Tongue (tissue), 2 donors: ENCODE data around the gene RHOT2. TPM values are rescaled to one million over a fixed set of nuclear protein-coding genes. Genes with fewer than 3 reads are reported as not detected.
"Not testable (repeated sequence)": the region's sequence is repeated elsewhere in the genome, so short reads cannot be mapped to it uniquely, and the experiment has no call there.

Source experiments
- DNase-seq: peaks from one replicate; pipeline ENCODE4 v3.0.0-alpha.2; 2015
- total RNA-seq: library from RNA; depleted of rRNA; stranded (reverse); fragments of >200 nt; gene quantifications from one replicate; pipeline ENCODE4 v1.2.3, GENCODE V29; 2014

Gene RHOT2
- total RNA-seq, 1 donor from 2014 or later: 34.8 TPM

DNA sequence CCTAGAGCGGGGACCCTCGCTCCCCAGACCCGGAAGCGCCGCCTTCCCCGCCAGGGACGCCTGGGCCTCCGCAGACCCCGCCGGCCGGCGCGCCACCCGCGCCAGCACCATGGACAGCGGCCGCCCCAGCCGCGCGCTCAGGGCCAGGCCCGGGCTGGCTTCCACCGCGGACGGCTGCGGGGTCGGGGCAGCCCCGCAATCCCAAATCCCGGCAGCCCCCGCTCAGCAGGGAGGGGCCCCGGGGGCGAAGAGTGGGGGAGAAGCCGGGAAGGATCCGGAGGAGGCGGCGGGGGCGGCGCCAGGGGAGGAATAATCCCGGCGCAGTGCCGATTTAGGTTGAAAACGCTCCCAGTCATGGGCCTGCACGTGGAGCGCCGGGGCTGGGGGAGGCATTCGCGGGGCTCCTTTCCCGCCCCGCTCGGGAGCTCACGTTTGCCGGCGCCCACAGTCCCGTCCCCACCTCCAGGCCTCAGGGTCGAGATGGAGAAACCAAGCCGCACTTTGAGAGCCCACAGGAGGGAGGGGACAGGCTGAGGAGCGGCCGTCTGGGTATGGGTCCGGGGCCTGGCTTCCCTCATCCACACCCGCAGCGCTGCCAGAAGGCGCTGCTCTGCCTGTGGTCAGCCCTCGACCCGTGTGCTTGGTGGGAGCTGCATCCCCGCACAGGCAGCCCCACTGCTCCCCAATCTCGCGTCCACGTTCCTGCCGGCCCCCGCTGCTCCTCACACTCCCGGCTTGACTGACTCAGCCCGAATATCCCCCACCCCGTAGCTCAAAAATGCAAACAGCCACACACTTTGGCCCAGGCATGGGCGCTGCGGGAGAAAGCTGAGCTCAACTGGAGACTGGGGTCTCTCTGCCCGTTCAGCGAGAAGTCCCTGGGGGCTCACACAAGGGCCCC lies 33.0 kb downstream of the RHOT2 start:
- peak; percentile 65 for DNase-seq

DNA sequence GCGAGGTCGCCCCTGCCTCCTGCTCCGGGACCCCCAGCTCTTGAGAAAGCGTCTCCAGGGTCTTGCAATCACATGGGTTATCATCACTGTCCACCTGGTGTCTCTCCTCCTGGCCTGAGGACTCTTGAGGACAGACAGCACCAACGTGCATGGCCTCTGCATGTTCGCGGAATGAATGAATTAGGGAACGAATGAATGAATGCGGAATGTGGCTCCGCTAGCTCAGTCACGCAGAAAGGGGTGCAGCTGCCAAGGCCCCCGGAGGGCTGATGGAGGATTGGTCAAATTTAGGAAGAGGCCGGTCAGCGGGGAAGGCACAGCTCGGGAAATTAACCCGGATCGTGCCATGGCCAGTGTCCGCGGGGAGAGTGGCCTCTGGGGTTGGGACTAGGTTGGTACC lies 34.4 kb downstream of the RHOT2 start:
- no peak for DNase-seq

DNA sequence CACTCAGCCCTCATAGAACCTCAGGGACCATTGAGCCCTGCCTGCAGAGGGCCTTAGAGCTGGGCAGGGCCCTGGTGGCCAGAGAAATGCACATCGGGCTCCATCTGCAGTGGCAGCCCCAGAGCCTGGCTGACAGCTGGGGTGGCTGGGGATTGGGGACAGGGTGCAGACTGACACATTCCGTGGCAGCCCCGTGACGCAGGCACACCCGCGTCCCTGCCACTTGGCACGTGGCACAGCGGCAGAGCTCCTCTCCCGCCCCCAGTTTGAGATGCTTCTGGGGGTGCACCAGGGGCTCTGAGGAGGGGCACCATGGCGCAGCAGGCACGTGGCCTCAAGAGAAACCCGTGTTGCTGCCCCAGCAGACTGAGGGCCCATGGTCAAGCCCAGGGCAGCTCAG lies 35.5 kb downstream of the RHOT2 start:
- DNase-seq: no peak

DNA sequence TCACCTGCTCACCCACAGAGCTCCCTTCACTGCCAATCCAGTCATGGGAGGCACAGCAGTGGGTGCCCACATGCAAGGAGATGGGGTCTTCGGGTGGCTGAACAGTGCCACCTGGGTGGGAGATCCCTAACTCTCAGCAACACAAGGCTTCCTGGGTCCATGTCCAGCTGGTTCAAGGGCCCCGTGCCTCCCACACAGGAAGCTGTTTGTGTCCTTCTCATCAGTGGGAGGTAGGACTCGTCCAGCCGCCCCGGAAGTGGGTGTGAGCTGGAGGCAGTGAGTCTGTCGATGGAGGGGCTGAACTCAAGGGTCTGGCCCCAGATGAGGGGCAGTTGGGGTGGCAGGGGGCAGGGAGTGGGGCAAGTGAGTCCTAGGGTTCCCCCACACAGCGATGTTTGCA lies 36.1 kb downstream of the RHOT2 start:
- DNase-seq: no peak

DNA sequence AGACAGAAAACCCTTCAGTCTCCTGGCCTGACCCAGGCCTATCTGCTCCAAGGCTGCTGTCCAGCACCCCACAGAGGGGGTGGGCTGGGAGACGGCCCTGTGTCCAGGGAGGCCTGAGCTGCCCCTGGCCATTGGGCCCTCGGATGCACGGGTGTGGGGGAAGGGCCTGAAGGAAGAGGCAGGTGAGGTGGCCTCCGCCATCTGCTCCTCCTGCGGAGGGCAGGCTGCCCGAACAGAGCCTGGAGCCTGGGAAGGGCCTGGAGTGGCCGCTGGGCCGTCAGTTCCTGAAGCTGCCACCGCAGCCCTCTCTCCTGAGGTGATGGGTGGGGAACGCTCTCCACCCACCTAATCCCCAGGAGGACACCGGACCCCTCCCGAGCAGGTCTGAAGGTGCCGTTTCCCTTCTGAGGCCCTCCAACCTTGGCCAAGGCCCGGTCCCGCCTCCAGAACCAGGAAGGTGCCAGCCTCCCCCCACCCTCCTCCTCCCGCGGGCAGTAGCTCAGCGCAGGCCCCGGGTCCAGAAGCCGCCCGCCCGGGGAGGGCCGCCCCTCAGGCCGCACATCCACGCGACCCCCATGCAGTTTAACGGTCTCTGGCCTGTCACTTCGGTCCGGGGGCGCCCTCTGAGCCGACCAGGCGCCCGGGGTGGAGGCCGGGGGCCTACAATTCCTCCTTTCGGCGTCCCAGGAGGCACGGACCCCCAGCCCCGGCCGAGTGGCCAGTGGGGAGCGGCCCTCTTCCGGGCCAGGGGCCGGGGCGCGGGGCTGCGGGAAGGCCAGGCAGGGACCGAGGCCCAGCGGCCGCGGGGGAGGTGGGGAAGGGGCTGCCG lies 36.8 kb downstream of the RHOT2 start:
- DNase-seq: no peak

DNA sequence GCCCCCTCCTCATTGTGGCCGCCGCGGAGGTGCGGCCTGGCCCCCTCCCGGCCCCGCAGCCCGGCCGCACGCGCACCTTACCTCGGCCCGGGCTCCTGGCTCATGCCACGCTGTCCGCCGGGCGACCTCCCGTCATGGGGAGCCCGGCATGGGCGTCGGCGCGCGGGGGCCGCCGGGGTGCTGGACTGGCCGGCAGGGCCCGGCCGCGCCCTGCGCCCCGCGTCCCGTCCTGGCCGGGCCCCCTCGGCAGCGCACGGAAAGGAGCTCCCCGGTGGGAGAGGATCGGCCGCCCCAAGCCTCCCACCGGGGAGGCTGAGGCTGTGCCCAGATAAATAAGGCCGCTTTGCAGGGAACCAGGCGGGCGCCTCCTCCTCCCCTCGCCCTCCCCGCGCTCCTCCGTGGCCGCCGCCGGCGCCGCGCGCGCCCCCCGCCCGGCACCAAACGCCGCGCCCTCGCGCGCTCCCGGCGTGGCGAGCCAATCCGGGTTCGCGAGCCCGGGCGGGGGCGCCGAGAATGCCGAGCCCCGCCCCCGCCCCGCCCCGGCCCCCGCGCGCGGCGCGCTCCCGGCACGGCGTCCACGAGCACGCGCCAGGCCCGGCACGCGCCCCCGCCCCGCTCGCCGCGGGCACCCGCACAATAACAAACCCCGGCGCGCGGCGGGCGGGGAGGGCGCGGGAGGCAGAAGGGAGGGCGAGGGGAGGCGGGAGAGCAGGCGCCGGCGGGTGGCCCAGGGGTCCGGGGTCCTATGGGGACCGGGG lies 37.7 kb downstream of the RHOT2 start, which contains the start of gene FBXL16:
Gene FBXL16, minus strand, starts transcription at position 371 of the 758 bp plus-strand sequence. CDS start 8,396 bp downstream, outside the sequence.
- no peak for DNase-seq

DNA sequence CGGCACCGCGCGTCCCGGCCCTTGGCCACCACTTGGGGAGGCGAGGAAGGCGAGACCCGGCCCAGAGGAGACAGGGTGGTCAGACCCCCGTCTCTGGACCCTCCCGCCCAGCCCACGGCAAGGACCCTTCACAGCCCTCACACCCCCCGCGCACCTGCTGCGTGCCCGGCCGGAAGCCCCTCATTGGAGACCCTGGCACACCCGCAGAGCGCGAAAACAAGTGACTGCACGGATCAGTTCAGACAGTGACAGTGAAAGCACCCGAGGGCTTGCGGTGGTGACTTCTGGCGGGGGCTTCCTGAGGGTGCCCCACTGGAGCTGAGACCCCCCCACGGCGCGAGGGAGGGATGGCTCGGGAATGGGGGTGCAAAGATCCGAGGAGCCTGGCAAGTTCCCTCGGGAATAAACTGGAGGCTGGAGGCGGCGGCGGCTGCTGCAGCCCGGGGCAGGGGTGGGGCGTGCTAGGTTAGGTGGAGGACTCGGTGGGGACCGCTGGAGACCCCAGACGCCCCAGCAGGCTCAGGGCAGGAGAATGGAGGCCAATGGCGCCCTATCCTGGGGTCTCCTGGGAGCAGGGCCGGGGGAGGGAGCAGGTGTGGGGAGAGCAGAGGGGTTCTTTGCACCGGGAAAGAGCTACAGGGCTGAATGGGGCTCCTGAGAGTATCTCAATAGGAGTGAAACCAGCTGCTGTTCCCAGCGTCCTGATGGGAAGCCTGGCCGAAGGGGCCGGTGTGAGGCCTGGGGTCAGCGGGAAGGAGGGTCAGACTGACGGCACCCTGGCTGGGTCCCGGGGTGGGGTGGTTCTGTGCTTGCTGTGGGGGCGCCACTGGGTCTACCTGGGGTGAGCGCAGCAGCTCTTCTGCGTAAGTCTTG lies 38.5 kb downstream of the RHOT2 start:
- no peak for DNase-seq

DNA sequence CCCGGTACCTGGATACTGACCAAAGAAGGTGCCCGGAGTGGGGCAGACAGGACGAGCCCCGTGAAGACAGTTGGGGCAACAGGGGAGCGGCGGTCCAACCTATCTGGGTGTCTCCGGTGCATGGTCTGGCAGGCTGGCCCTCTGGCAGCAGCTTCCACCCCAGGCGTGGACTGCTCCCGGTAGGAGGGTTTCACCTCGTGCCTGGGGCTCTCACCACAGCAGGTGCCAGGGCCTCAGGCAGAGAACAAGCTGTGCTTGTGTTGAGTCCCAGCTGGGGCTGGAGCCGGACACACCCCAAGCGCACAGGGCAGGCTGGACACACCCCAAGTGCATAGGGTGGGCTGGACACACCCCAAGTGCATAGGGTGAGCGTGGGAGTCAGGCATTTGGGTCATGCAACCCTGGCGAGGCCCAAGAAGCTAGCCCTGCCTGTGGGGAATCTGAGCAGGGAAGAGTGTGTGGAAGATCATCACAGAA lies 39.2 kb downstream of the RHOT2 start:
- no peak for DNase-seq

DNA sequence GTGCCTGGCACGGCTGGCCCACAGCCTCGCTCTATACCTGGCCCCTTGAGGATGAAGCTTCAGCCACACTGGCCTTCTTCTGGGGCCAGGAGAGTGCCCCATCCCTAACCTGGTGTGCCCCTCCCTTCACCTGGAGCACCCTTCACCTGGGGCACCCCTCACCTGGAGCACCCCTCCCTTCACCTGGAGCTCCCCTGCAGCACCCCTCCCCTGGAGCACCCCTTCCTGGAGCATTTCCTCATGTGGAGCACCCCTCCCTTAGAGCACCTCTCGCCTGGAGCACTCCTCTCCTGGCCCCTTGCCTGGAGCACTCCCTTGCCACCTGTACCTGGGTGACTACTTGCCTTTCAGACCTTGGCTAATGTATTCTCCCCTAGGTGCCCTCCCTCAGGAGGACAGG lies 40.1 kb downstream of the RHOT2 start:
- no peak for DNase-seq

DNA sequence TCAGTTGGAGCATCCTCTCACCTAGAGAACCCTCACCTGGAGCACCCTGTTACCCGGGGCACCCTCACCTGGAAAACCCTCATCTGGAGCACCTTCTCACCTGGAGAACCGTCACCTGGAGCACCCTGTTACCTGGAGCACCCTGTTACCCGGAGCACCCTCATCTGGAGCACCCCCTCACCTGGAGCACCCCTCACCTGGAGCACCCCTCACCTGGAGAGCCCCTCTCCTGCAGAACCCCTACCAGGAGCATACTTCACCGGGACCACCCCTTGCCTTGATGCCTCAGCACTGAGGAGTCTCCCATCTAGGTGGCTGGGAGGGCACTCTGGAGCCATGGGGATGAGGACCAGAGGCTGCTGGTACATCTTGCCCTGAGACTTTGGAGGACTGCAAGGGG lies 41.0 kb downstream of the RHOT2 start:
- no peak for DNase-seq

DNA sequence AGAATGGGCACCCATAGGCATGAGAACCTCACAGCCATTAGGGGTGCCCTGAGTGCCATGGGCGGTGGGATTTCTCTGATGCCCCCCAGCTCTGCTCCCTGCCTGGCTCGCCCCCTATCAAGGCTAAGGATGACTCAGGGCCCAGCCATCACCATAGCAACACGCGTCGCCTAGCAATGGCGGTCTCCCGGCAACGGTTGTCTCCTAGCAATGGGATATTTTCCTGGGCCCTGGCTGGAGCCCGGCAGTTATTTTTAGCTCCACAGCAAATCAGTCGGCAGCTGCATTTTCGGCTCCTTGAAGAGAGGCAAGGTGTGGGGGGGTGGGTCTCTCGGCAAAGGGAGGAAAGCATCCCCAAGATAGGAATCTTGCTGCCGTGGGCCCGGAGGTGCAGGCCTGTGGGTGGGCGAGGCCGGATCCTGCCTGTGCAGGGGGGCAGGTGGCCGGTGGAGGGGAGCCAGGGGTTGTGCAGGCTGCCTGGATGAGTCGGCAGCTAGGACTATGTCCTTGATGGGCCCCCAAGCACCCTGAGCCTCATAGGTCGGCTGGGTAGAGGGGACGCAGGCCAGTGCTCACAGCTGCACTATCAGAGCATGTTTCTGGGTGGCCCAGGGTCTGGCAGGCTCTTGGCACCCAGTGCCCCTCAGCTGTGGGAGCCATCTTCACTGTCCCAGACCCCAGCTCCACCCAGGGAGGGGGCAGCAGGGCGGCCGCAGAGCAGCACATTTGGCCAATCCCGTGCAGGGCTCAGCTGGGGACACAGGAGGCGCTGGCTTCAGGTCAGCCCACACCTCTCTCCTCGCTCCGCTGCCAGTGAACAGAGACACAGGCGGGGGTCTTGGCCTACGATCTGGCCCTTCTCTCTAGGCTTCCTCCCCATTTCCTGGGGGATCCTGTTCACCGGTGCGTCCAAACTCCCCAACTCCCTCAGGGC lies 41.9 kb downstream of the RHOT2 start:
- DNase-seq: peak; percentile 86

DNA sequence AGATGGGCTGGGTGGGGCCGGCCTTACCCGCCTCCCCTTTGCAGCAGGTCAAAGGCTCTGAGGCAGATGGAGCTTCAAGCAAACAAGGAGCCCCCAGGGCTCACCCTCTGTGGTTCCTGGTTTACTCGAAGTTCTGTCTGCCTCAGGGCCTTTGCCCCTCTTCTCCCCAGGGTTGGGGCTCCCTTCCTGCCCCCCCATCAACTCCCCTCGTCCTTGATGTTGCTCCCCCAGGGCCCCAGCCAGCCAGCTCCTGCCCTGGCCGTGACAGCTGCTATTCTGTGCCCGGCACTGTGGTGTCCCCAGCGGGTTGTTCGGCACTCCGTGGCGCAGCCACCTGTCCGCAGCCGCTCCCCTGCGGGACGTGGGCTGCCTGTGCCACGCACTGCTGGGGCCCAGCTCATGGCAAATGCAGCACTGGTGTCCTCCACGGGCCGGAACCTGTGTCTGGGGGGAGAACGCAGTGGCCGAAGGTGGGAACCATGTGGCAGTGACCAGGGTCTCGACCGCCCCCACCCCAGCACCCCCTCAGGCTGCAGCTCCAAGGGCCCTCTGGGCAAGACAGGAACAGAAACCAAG lies 42.7 kb downstream of the RHOT2 start:
- DNase-seq: no peak

DNA sequence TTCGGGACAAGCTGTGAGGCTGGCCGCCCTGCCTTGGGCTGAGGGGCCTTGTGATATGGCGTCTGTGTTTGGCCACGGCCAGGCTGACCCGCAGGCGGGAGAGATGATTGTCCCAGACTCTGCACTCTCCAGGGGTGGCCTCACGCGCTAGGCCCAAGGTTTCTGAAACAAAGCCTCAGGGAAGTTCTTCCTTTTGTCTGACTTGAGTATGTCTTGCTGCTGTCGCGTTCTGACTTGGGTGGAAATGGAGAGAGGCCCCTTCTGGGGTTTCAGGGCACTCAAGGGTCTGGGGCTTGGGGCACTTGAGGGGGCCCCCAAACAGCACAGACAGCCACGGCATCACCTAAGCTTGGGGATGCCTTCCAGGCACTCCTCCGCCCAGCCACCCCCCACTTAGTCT lies 43.2 kb downstream of the RHOT2 start:
- no peak for DNase-seq

DNA sequence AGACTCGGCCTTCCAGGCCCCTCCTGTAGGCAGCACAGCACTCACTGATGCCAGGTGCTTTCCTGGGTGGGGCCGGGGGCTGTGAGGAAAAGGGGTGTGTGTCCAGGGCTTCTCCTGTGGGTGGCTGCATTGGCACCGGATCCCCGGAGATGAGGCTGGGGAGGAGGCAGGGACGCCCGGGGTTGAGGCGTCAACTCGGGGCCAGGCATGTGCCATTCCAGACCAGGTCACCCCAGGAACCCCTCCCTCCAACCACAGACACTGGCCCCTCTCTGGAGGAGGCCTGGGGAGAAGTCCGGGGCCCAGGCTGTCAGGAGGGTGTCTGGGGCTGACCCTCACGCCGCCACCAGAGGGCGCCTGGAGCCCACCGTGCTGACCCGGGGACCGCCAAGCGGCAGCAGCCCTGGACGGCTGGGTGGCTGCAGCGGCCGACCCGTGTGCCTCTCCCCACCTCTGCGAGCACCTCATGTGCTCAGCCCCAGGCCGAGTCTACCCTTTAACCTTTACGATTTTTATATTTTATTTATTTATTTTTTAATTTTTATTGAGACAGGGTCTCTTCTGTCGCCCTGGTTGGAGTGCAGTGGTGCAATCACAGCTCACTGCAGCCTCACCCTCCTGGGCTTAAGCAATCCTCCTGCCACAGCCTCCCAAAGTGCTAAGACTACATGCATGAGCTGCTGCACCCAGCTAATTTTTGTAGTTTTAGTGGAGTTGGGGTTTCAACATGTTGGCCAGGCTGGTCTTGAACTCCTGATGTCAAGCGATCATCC lies 43.8 kb downstream of the RHOT2 start:
- DNase-seq: peak; percentile 81

DNA sequence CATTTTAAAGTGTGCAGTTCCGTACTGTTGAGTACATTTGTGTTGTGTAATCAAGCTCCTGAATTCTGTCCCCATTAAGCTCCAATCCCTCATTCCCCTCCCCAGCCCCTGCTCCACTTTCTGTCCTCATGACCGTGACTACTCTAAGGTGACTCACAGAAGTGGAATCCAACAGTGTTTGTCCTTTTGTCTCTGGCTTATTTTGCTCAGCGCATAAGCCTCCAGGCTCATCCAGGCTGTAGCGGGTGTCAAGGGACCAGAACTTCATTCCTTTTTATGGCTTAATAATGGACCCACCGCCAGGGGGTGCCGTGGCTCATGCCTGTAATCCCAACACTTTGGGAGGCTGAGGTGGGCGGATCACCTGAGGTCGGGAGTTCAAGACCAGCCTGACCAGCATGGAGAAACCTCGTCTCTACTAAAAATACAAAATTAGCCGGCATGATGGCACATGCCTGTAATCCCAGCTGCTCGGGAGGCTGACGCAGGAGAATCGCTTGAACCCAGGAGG lies 44.9 kb downstream of the RHOT2 start:
- not testable (repeated sequence) for DNase-seq

DNA sequence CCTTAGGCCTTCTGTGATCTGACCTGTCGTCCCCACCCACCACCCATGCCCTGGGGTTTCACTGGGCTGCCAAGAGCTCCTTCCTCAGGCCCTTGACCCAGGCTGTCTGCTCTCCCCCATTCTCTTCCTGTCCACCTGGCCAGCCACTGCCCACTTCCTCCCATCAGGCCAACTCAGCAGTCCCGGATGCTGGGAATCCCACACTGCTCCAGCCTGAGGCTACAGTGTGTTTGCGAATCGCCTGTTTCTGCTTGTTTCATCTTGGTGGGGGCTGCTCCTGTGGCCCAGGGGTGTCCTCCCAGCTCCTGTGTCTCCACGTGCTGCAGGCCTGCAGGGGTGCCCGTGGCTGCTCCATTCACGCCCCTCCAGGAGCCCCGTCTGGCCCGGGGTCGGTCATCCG lies 46.1 kb downstream of the RHOT2 start:
- DNase-seq: no peak

DNA sequence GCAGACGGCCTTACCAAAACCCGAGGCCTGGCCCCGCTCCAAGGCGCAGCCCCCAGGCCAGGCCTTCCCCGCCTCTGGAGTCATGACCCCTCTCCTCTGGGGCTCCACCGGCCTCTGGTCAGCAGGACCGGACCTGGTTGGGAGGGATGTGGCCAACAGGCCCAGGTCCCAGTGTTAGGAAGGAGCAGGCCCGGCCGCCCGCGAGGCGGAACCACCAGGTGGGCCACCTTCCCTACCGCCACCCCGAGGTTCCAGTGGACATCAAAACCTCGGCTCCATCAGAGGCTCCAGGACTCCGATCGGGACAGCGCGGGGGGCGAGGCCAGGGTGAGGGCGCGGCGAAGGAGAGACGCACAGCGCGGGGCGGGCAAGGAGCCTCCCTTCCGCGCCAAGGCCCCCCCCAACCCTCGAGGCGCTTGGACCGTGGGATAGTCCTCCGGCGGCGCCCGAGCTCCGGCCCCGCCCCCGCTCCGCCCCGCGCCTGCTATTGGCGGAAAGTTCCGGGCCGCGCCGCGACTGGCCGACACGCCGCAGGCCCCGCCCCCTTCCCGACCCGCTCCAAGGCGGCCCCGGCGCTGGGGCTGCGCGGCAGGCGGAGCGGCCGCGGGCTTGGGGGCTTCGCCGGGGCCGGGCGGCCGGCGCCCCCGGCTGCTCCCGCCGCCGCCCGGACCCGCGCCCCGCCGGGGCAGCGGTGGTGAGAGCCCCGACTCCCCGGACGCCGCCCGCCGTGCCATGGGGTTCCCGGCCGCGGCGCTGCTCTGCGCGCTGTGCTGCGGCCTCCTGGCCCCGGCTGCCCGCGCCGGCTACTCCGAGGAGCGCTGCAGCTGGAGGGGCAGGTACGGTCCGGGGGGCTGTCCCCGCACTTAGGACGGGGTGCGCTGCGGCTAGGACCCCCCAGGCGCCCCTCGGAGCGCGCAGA lies 46.9 kb downstream of the RHOT2 start, which contains the start of gene METRN:
Gene METRN, plus strand, starts transcription at position 561 of the 919 bp plus-strand sequence. Its CDS starts 172 bp downstream, at position 733.
- DNase-seq: peak; percentile 94
